Thyroid gland (tissue), 4 donors: ENCODE data around the gene ZNF300. TPM values are rescaled to one million over a fixed set of nuclear protein-coding genes. Genes with fewer than 3 reads are reported as not detected.

ENCODE experiments used
- DNase-seq, 2 donors: peaks; one replicate each; pipeline ENCODE4 v3.0.0-alpha.2; 2019
- H3K27ac ChIP-seq, 3 donors: fragments of 200-600 bp; sonication (generic); 1 replicate in 2 of 3; 2 replicates in 1 of 3; pipeline ENCODE4 v1.5.1; 2016 to 2019; ENCODE audit warnings: mild to moderate bottlenecking in 1 of 3, moderate library complexity in 1 of 3
- H3K27me3 ChIP-seq: fragments of 200-600 bp; sonication (generic); one replicate; pipeline ENCODE4 v1.5.1; 2019
- H3K36me3 ChIP-seq, 2 donors: fragments of 200-600 bp; sonication (generic); one replicate each; pipeline ENCODE4 v1.5.1; 2016 to 2019
- H3K4me1 ChIP-seq, 2 donors: fragments of 200-600 bp; sonication (generic); one replicate each; pipeline ENCODE4 v1.5.1; 2017 to 2019
- H3K4me3 ChIP-seq, 3 donors: fragments of 200-600 bp; sonication (generic); replicated peaks in 1 of 3; 1 replicate in 2 of 3; 2 replicates in 1 of 3; pipeline ENCODE4 v1.5.1; 2016; ENCODE audit warnings: mild to moderate bottlenecking in 1 of 3
- H3K9me3 ChIP-seq: fragments of 200-600 bp; sonication (generic); one replicate; pipeline ENCODE4 v1.5.1; 2017
- POLR2A ChIP-seq, 2 donors: fragments of 450-650 bp; IDR thresholded peaks; one replicate each; pipeline ENCODE4 v1.6.1; 2017; ENCODE audit warnings: antibody characterized with exemption in 2 of 2, mild to moderate bottlenecking in 2 of 2, moderate library complexity in 1 of 2
- WGBS, 2 donors: methylation state at CpG; one replicate each; pipeline ENCODE4 v1.1.5; 2017; 5-methylcytosine and 5-hydroxymethylcytosine counted together
- intact Hi-C: fragments of 100-400 bp; cut with DNase I; formaldehyde crosslinking; loops from one replicate; pipeline ENCODE4 v1.15.1; 2023
- total RNA-seq, 4 donors: library from RNA; depleted of rRNA; stranded (reverse); fragments of >200 nt; gene quantifications; one replicate each; pipeline ENCODE4 v1.2.3, GENCODE V29; 2016
- TF ChIP-seq, protein P1 (sequence below), 6 experiments: fragments of 200-600 bp in 3 of 6; fragments of 450-650 bp in 3 of 6; sonication (generic) in 3 of 6; IDR thresholded peaks; one replicate each; pipeline ENCODE4 v1.5.1; 2016 to 2019; ENCODE audit warnings: antibody characterized with exemption in 6 of 6, mild to moderate bottlenecking in 2 of 6, inconsistent platforms in 1 of 6, moderate library complexity in 1 of 6

The ZNF300 gene
- total RNA-seq: 1 to 10 TPM; 7.3 to 8.6 (median 7.8) TPM

DNA sequence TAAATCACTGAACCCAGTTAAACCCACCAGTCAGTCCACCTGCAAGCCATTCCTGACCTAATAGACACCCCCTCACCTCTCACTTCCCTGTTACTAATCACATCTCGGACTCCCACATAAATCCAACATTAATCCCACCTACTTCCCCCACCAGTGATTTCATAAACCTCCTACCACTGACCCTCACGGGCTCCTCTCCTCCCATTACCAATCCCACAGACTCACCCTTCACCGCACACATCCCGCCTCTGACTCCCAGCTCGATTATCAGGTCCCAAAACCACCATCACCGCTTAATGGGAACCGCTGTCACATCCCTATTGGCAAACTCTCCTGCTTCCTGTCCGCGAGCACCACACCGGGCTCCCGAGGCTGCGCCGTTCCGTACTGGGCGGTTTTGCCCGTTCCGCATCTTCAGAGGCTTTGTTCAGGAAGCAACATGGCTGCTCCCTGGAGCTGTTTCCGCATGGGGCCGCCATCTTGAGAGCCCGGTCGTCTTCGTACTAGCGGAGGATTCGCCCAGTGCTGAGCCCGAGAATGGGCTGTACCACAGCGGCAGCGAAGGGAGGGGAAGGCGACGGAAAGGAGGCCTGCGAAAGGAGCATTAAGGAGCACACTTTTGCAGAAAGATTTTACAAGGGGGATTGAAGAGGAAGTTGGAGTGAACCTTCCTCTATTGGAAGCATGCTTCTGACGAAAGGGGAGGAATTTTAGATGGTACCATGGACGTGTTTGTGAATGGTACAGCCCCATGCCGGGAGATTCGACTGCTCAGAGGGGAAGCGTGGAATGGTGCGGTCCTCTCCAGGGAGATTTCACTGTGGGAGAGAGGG lies at the start of gene ZNF300:
ZNF300 (minus strand) TSS at position 502 of the 833 bp plus-strand sequence. CDS start 1,825 bp downstream, outside the sequence.
- Histone ChIP-seq H3K9me3 (no peaks in the 10 kb centered on the region), H3K27ac (peak within 1 kb of the TSS in 2 of 3 donors; percentile 29 to 34), H3K27me3 (no peaks in the 10 kb centered on the region), H3K36me3 (peaks cover 3 to 15% of the 10 kb centered on the region in 2 donors), H3K4me3 (peak within 1 kb of the TSS; percentile 17 to 63 (median 39)), H3K4me1 (peaks cover 0 to 3% of the 10 kb centered on the region in 2 donors)
- intact Hi-C loops: no loop called here
- TF ChIP-seq, protein P1, sequence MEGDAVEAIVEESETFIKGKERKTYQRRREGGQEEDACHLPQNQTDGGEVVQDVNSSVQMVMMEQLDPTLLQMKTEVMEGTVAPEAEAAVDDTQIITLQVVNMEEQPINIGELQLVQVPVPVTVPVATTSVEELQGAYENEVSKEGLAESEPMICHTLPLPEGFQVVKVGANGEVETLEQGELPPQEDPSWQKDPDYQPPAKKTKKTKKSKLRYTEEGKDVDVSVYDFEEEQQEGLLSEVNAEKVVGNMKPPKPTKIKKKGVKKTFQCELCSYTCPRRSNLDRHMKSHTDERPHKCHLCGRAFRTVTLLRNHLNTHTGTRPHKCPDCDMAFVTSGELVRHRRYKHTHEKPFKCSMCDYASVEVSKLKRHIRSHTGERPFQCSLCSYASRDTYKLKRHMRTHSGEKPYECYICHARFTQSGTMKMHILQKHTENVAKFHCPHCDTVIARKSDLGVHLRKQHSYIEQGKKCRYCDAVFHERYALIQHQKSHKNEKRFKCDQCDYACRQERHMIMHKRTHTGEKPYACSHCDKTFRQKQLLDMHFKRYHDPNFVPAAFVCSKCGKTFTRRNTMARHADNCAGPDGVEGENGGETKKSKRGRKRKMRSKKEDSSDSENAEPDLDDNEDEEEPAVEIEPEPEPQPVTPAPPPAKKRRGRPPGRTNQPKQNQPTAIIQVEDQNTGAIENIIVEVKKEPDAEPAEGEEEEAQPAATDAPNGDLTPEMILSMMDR (IDR thresholded peaks at IDR 0.05): no peak
- TF ChIP-seq POLR2A (IDR thresholded peaks at IDR 0.05): peak in 1 of 2 donors; percentile 31
- DNase-seq: peak; percentile 82 to 89
- 6 to 7% methylated on average over 34 to 36 of the region's 36 CpGs for WGBS, 2 donors

DNA sequence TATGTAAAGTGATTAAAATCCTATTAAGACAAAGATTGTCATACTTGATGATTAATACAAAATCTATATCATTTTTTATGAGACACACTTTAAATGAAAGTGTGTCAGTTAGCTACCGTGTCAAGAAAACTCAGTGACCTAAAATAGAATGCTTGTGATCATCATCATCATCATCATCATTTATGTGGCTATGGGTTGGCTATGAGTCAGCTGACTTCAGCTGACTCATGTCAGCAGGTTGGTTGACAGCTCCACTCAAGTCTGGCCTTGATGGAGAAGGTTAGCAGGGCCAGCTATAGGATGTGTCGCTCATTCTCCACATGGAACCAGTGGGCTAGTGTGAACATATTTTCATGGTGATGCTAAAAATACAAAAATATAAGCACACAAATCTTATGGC lies 43.8 kb upstream of the ZNF300 start:
- H3K9me3 ChIP-seq: no peaks in the 10 kb centered on the region
- no peaks in the 10 kb centered on the region for H3K27me3 ChIP-seq
- TF ChIP-seq, protein P1 (IDR thresholded peaks at IDR 0.05): no peak
- no peak for TF ChIP-seq POLR2A (IDR thresholded peaks at IDR 0.05)
- 67 to 73% methylated on average over 2 of the region's 2 CpGs for WGBS, 2 donors
- H3K4me3 ChIP-seq: no peak overlapping the region
- no peaks in the 10 kb centered on the region for H3K4me1 ChIP-seq
- no peak overlapping the region for H3K27ac ChIP-seq
- intact Hi-C loops: no loop called here
- no peaks in the 10 kb centered on the region for H3K36me3 ChIP-seq
- DNase-seq: no peak

DNA sequence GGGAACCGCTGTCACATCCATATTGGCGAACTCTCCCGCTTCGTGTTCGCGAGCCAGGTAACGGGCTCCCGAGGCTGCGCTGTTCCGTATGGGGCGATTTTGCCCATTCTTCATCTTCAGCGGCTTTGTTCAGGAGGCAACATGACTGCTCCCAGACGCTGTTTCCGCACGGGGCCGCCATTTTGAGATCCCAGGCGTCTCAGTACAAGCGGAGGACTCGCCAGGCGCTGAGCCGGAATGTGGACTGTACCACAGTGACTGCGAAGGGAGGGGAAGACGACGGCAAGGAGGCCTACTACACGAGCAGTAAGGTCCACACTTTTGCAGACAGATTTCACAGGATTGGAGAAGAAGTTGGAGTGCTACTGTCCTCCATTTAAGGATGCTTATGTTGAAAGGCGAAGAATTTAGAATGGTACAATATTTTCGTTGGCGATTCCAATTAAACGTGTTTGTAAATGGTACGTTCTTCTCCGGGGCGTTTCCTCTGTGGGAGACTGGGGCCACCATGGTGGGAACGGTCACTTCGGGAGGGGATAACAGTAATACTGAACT lies 41.6 kb upstream of the ZNF300 start:
- peak in 1 of 2 donors; percentile 65 for TF ChIP-seq POLR2A (IDR thresholded peaks at IDR 0.05)
- TF ChIP-seq, protein P1 (IDR thresholded peaks at IDR 0.05): no peak
- intact Hi-C loops: no loop called here
- peak overlapping the region in 2 of 3 donors; percentile 34 to 35 for H3K4me3 ChIP-seq
- H3K27ac ChIP-seq: peak overlapping the region; percentile 25 to 71 (median 62)
- H3K4me1 ChIP-seq: no peaks in the 10 kb centered on the region
- no peaks in the 10 kb centered on the region for H3K27me3 ChIP-seq
- 5 to 6% methylated on average over 34 of the region's 34 CpGs for WGBS, 2 donors
- DNase-seq: peak; percentile 81 to 86
- no peaks in the 10 kb centered on the region for H3K9me3 ChIP-seq
- peaks cover 4 to 13% of the 10 kb centered on the region in 2 donors for H3K36me3 ChIP-seq

DNA sequence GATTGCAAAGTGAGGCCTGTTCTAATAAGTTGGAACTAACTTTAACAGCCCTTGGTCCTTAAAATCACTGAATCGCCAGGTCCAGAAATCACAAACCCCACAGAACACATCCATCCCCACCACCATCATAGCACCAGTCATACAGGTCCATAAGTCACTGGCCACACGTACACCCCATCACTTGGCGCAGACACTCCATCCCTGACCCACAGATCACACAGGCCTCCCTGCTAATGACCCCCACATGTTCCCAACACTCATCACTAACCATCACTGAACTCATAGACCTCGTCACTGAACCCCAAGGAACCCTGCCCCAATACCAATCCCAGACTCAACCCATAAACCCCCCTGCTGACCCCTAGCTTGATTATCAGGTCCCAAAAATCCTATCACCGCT lies 41.2 kb upstream of the ZNF300 start:
- peak in 1 of 2 donors; percentile 1 for DNase-seq
- Histone ChIP-seq H3K27me3 (no peaks in the 10 kb centered on the region), H3K9me3 (no peaks in the 10 kb centered on the region), H3K4me3 (peak overlapping the region in 2 of 3 donors; percentile 34 to 35), H3K4me1 (no peaks in the 10 kb centered on the region), H3K27ac (peak overlapping the region; percentile 25 to 71 (median 62)), H3K36me3 (peaks cover 9 to 18% of the 10 kb centered on the region in 2 donors)
- intact Hi-C loops: no loop called here
- WGBS, 2 donors: 24 to 27% methylated on average over 5 of the region's 5 CpGs
- TF ChIP-seq, protein P1 (IDR thresholded peaks at IDR 0.05): no peak
- no peak for TF ChIP-seq POLR2A (IDR thresholded peaks at IDR 0.05)

DNA sequence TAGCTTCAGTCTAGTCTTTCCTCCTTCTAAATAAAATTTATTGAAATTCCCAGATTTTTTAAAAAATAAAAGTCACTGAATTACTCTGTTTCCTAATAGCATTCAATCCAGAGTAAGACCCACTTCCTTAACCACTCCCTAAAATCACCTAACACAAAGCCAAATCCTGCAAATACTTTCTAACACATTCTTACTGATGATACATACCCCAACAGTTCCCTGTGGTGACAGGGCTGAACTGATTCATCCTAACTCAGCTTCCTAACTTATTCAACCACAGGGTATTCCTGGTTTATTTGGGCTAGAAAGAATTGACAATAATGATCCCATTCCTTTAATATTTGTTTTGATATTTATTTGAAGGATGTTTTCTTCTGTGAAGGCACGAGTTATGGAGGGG lies 40.7 kb upstream of the ZNF300 start:
- no peak for TF ChIP-seq POLR2A (IDR thresholded peaks at IDR 0.05)
- TF ChIP-seq, protein P1 (IDR thresholded peaks at IDR 0.05): no peak
- Histone ChIP-seq H3K4me1 (no peaks in the 10 kb centered on the region), H3K36me3 (peaks cover 13 to 23% of the 10 kb centered on the region in 2 donors), H3K9me3 (no peaks in the 10 kb centered on the region), H3K27me3 (no peaks in the 10 kb centered on the region), H3K4me3 (no peak overlapping the region), H3K27ac (no peak overlapping the region)
- no peak for DNase-seq
- intact Hi-C loops: no loop called here
- 58 to 64% methylated on average over 1 of the region's 1 CpG for WGBS, 2 donors
